ENCODE measurements around the gene IGF1R.

DNA sequence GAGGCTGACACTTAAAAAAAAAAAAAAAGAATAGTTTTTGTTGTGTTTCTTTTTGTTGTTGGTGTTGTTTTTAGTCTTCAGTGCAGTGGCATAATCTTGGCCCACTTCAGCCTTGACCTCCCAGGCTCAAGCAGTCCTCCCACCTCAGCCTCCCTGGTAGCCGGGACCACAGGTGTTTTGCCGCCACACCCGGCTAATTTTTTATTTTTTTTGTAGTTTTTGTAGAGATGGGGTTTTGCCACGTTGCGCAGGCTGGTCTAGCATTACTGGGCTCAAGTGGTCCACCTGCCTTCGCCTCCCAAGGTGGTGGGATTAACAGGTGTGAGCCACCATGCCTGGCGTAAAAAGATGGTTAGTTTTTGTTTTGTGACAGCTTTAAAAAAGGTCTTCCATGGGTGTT lies 30.1 kb downstream of the IGF1R start:
- TF ChIP-seq, protein P1, sequence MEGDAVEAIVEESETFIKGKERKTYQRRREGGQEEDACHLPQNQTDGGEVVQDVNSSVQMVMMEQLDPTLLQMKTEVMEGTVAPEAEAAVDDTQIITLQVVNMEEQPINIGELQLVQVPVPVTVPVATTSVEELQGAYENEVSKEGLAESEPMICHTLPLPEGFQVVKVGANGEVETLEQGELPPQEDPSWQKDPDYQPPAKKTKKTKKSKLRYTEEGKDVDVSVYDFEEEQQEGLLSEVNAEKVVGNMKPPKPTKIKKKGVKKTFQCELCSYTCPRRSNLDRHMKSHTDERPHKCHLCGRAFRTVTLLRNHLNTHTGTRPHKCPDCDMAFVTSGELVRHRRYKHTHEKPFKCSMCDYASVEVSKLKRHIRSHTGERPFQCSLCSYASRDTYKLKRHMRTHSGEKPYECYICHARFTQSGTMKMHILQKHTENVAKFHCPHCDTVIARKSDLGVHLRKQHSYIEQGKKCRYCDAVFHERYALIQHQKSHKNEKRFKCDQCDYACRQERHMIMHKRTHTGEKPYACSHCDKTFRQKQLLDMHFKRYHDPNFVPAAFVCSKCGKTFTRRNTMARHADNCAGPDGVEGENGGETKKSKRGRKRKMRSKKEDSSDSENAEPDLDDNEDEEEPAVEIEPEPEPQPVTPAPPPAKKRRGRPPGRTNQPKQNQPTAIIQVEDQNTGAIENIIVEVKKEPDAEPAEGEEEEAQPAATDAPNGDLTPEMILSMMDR (IDR thresholded peaks at IDR 0.05), result no peak
- TF ChIP-seq POLR2A (IDR thresholded peaks at IDR 0.05) (no peak), POLR2AphosphoS5 (IDR thresholded peaks at IDR 0.05) (no peak)

Data from transverse colon (tissue), 4 donors.